Skeletal muscle satellite cell (primary cell): ENCODE results near the gene COMMD10.

ENCODE experiments used
- H3K27me3 ChIP-seq: 2 replicates; pipeline ENCODE4 v1.7.0; 2013; ENCODE audit warnings: low read length; ENCODE audit not compliant: control insufficient read depth, insufficient read depth
- H3K36me3 ChIP-seq: 2 replicates; pipeline ENCODE4 v1.7.0; 2013; ENCODE audit warnings: mild to moderate bottlenecking, control low read depth, low read length; ENCODE audit not compliant: insufficient read depth
- H3K4me1 ChIP-seq: 2 replicates; pipeline ENCODE4 v1.7.0; 2013; ENCODE audit warnings: low read length; ENCODE audit not compliant: control insufficient read depth, insufficient read depth
- H3K4me2 ChIP-seq: 2 replicates; pipeline ENCODE4 v1.7.0; 2013; ENCODE audit warnings: mild to moderate bottlenecking, low read length
- H3K4me3 ChIP-seq: 2 replicates; pipeline ENCODE4 v1.7.0; 2013; ENCODE audit warnings: low read length
- H3K9ac ChIP-seq: 2 replicates; pipeline ENCODE4 v1.7.0; 2013; ENCODE audit warnings: mild to moderate bottlenecking, low read depth, low read length, moderate library complexity
- H3K9me3 ChIP-seq: replicated peaks from 2 replicates; pipeline ENCODE4 v1.7.0; 2013; ENCODE audit warnings: mild to moderate bottlenecking, control low read depth, low read length

The COMMD10 gene

GRCh38 chr5:116152169-116152568 is 67.3 kb downstream of the COMMD10 start:
- Histone ChIP-seq H3K4me3 (no peak overlapping the region), H3K4me2 (no peak overlapping the region), H3K36me3 (no peaks in the 10 kb centered on the region), H3K9me3 (no peaks in the 10 kb centered on the region), H3K9ac (no peak overlapping the region), H3K27me3 (no peaks in the 10 kb centered on the region), H3K4me1 (no peaks in the 10 kb centered on the region)

DNA sequence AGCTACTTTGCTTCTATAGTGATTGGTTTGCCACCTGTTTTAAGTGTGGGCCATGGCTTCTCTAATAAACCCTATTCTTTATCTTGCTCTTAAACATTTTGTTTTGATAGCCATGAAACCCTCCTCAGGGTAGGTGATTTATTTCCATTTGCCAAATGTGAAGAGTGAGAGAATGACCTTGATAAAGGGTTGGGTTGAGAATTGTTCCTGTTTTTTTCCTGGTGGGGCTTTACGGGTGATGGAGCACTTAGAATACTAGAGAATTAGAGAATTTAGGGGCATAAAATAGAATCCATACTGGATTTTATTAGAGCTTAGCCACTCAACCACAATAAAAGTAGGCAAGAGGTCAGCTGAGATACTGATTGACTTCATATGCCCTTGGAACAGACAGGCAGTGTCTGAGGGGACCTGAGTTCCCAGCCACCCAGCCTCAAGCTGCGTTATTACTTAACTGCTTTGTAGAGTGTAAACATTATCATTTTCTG is 68.9 kb downstream of the COMMD10 start:
- H3K4me2 ChIP-seq = no peak overlapping the region
- H3K4me1 ChIP-seq = no peaks in the 10 kb centered on the region
- H3K27me3 ChIP-seq = no peaks in the 10 kb centered on the region
- no peak overlapping the region for H3K9ac ChIP-seq
- no peaks in the 10 kb centered on the region for H3K9me3 ChIP-seq
- H3K36me3 ChIP-seq = no peaks in the 10 kb centered on the region
- H3K4me3 ChIP-seq = no peak overlapping the region

GRCh38 chr5:116154252-116154651 is 69.4 kb downstream of the COMMD10 start:
- no peak overlapping the region for H3K9ac ChIP-seq
- H3K4me2 ChIP-seq = no peak overlapping the region
- no peaks in the 10 kb centered on the region for H3K36me3 ChIP-seq
- H3K4me3 ChIP-seq = no peak overlapping the region
- H3K27me3 ChIP-seq = no peaks in the 10 kb centered on the region
- no peaks in the 10 kb centered on the region for H3K4me1 ChIP-seq
- H3K9me3 ChIP-seq = no peaks in the 10 kb centered on the region

GRCh38 chr5:116154931-116155330 is 70.1 kb downstream of the COMMD10 start:
- no peak overlapping the region for H3K4me2 ChIP-seq
- no peaks in the 10 kb centered on the region for H3K36me3 ChIP-seq
- H3K27me3 ChIP-seq = no peaks in the 10 kb centered on the region
- no peak overlapping the region for H3K4me3 ChIP-seq
- no peaks in the 10 kb centered on the region for H3K4me1 ChIP-seq
- no peak overlapping the region for H3K9ac ChIP-seq
- H3K9me3 ChIP-seq = no peaks in the 10 kb centered on the region

DNA sequence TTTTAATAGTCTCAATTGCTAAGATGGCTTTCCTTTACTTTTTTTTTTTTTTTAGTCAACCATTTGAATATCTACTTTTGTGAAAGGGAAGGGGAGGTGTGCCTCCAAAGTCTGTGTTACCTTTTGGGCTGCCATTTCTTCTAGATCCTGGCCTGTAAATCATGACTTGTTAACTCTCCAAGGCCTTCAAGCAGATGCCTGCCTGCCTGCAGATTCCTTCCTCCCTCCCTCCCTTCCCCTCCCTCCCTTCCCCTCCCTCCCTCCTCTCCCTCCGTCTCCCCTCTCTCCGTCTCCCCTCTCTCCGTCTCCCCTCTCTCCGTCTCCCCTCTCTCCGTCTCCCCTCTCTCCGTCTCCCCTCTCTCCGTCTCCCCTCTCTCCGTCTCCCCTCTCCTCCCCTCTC is 73.1 kb downstream of the COMMD10 start:
- Histone ChIP-seq H3K27me3 (no peaks in the 10 kb centered on the region), H3K9me3 (no peaks in the 10 kb centered on the region), H3K4me2 (no peak overlapping the region), H3K36me3 (no peaks in the 10 kb centered on the region), H3K9ac (no peak overlapping the region), H3K4me1 (no peaks in the 10 kb centered on the region), H3K4me3 (no peak overlapping the region)

- no peaks in the 10 kb centered on the region for H3K4me1 ChIP-seq
Observed at GRCh38 chr5:116159006-116159405, 74.2 kb downstream of the COMMD10 start.

GRCh38 chr5:116174111-116174510 is 89.3 kb downstream of the COMMD10 start:
- Histone ChIP-seq H3K9ac (no peak overlapping the region), H3K4me3 (no peak overlapping the region), H3K4me2 (no peak overlapping the region), H3K4me1 (peaks cover 6% of the 10 kb centered on the region), H3K36me3 (no peaks in the 10 kb centered on the region), H3K9me3 (no peaks in the 10 kb centered on the region), H3K27me3 (no peaks in the 10 kb centered on the region)

More at GRCh38 chr5:116159006-116159405, 74.2 kb downstream of the COMMD10 start:
- Histone ChIP-seq H3K4me3 (no peak overlapping the region), H3K9me3 (no peaks in the 10 kb centered on the region), H3K9ac (no peak overlapping the region), H3K27me3 (no peaks in the 10 kb centered on the region), H3K4me2 (no peak overlapping the region), H3K36me3 (no peaks in the 10 kb centered on the region)

GRCh38 chr5:116176121-116176520 is 91.3 kb downstream of the COMMD10 start:
- H3K4me1 ChIP-seq = peaks cover 6% of the 10 kb centered on the region
- no peaks in the 10 kb centered on the region for H3K9me3 ChIP-seq
- no peak overlapping the region for H3K4me2 ChIP-seq
- no peaks in the 10 kb centered on the region for H3K36me3 ChIP-seq
- no peak overlapping the region for H3K4me3 ChIP-seq
- no peaks in the 10 kb centered on the region for H3K27me3 ChIP-seq
- H3K9ac ChIP-seq = no peak overlapping the region

- peaks cover 6% of the 10 kb centered on the region for H3K4me1 ChIP-seq
- no peaks in the 10 kb centered on the region for H3K36me3 ChIP-seq
- no peak overlapping the region for H3K4me3 ChIP-seq
- H3K9ac ChIP-seq = no peak overlapping the region
- no peak overlapping the region for H3K4me2 ChIP-seq
- no peaks in the 10 kb centered on the region for H3K9me3 ChIP-seq
- no peaks in the 10 kb centered on the region for H3K27me3 ChIP-seq
Observed at GRCh38 chr5:116178925-116179324, 94.1 kb downstream of the COMMD10 start.

DNA sequence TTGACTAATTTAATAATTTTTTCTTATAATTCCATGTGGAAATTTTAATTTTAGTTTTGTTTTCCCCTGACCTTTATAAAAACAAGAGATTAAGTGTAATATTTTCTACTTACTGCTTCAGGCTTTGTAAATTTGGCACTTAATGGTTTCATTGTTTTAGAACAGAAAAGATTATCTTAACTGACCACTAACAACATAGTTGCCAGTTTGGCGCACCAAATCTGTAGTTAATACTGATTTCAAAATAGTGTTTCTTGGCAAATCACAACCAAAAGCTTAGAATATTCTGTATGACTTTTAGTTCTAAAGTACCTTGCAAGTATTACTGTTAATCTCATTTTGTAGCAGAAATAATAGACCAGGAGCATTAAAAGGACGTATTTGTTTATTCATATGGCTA is 124.3 kb downstream of the COMMD10 start:
- no peaks in the 10 kb centered on the region for H3K9me3 ChIP-seq
- no peaks in the 10 kb centered on the region for H3K4me1 ChIP-seq
- no peaks in the 10 kb centered on the region for H3K27me3 ChIP-seq
- no peak overlapping the region for H3K4me3 ChIP-seq
- H3K4me2 ChIP-seq = no peak overlapping the region
- no peak overlapping the region for H3K9ac ChIP-seq
- H3K36me3 ChIP-seq = no peaks in the 10 kb centered on the region

GRCh38 chr5:116212225-116212624 is 127.4 kb downstream of the COMMD10 start:
- H3K36me3 ChIP-seq = no peaks in the 10 kb centered on the region
- H3K4me1 ChIP-seq = no peaks in the 10 kb centered on the region
- no peak overlapping the region for H3K9ac ChIP-seq
- no peaks in the 10 kb centered on the region for H3K9me3 ChIP-seq
- H3K4me2 ChIP-seq = no peak overlapping the region
- H3K27me3 ChIP-seq = no peaks in the 10 kb centered on the region
- no peak overlapping the region for H3K4me3 ChIP-seq

- H3K4me3 ChIP-seq = no peak overlapping the region
- no peak overlapping the region for H3K9ac ChIP-seq
- no peaks in the 10 kb centered on the region for H3K36me3 ChIP-seq
- H3K9me3 ChIP-seq = no peaks in the 10 kb centered on the region
- H3K27me3 ChIP-seq = no peaks in the 10 kb centered on the region
- no peak overlapping the region for H3K4me2 ChIP-seq
- H3K4me1 ChIP-seq = no peaks in the 10 kb centered on the region
Observed at GRCh38 chr5:116216246-116216645, 131.4 kb downstream of the COMMD10 start.
